ENCODE data around the gene TSR1. TPM values are rescaled to one million over a fixed set of nuclear protein-coding genes. Genes with fewer than 3 reads are reported as not detected.
A peak's percentile ranks its signal among the peaks of the same experiment; 100 is the strongest.

The TSR1 gene
- total RNA-seq, 1 experiment from 2014 or later = 42.1 TPM

- peaks cover 19% of the 10 kb centered on the region for H3K79me2 ChIP-seq (ENCODE audit: low read length)
- H4K20me1 ChIP-seq (ENCODE audit: insufficient read depth, low read depth, low read length) = no peaks in the 10 kb centered on the region
- H3K4me2 ChIP-seq (ENCODE audit: low read depth, low read length, poor library complexity, severe bottlenecking) = no peak overlapping the region
- H3K4me1 ChIP-seq (ENCODE audit: low read length) = peaks cover 3% of the 10 kb centered on the region; the same call in 1 of the 2 replicates
- H3K4me3 ChIP-seq (ENCODE audit: low read length) = no peak overlapping the region
- H3K9me2 ChIP-seq (replicated peaks; ENCODE audit: insufficient read depth, low read length) = no peaks in the 10 kb centered on the region
- no peak overlapping the region for H3K27ac ChIP-seq (ENCODE audit: low read length)
- no peaks in the 10 kb centered on the region for H3K27me3 ChIP-seq (ENCODE audit: low read length)
- H3K36me3 ChIP-seq (ENCODE audit: insufficient read depth, low read length) = no peaks in the 10 kb centered on the region
- DNase-seq = no peak
- H3K9me3 ChIP-seq (ENCODE audit: low read length) = no peaks in the 10 kb centered on the region
- H2AFZ ChIP-seq (ENCODE audit: low read length) = no peak overlapping the region
- H3K9ac ChIP-seq (ENCODE audit: low read length) = no peak overlapping the region
Measured at GRCh38 chr17:2357237-2357636, 21.0 kb upstream of the TSR1 start.

- no peaks in the 10 kb centered on the region for H3K9me2 ChIP-seq (replicated peaks; ENCODE audit: insufficient read depth, low read length)
- H3K4me3 ChIP-seq (ENCODE audit: low read length) = no peak overlapping the region
- no peak overlapping the region for H3K4me2 ChIP-seq (ENCODE audit: low read depth, low read length, poor library complexity, severe bottlenecking)
- DNase-seq = peak; percentile 43
- no peaks in the 10 kb centered on the region for H4K20me1 ChIP-seq (ENCODE audit: insufficient read depth, low read depth, low read length)
- no peaks in the 10 kb centered on the region for H3K36me3 ChIP-seq (ENCODE audit: insufficient read depth, low read length)
- no peaks in the 10 kb centered on the region for H3K9me3 ChIP-seq (ENCODE audit: low read length)
- peaks cover 3% of the 10 kb centered on the region; the same call in 1 of the 2 replicates for H3K4me1 ChIP-seq (ENCODE audit: low read length)
- H3K9ac ChIP-seq (ENCODE audit: low read length) = no peak overlapping the region
- no peaks in the 10 kb centered on the region for H3K27me3 ChIP-seq (ENCODE audit: low read length)
- no peak overlapping the region for H3K27ac ChIP-seq (ENCODE audit: low read length)
- no peak overlapping the region for H2AFZ ChIP-seq (ENCODE audit: low read length)
- H3K79me2 ChIP-seq (ENCODE audit: low read length) = peaks cover 19% of the 10 kb centered on the region
Measured at GRCh38 chr17:2354311-2354710, 18.1 kb upstream of the TSR1 start.

- Histone ChIP-seq H3K9me3 (ENCODE audit: low read length) (no peaks in the 10 kb centered on the region), H2AFZ (ENCODE audit: low read length) (no peak overlapping the region), H3K4me1 (ENCODE audit: low read length) (peaks cover 3% of the 10 kb centered on the region; the same call in 1 of the 2 replicates), H3K4me2 (ENCODE audit: low read depth, low read length, poor library complexity, severe bottlenecking) (no peak overlapping the region), H3K36me3 (ENCODE audit: insufficient read depth, low read length) (no peaks in the 10 kb centered on the region), H3K9me2 (replicated peaks; ENCODE audit: insufficient read depth, low read length) (no peaks in the 10 kb centered on the region), H3K27ac (ENCODE audit: low read length) (no peak overlapping the region), H4K20me1 (ENCODE audit: insufficient read depth, low read depth, low read length) (no peaks in the 10 kb centered on the region), H3K4me3 (ENCODE audit: low read length) (no peak overlapping the region), H3K79me2 (ENCODE audit: low read length) (peaks cover 14% of the 10 kb centered on the region), H3K27me3 (ENCODE audit: low read length) (no peaks in the 10 kb centered on the region), H3K9ac (ENCODE audit: low read length) (no peak overlapping the region)
- DNase-seq = no peak
Measured at GRCh38 chr17:2351269-2351668, 15.0 kb upstream of the TSR1 start.

- H3K9me3 ChIP-seq (ENCODE audit: low read length) = no peaks in the 10 kb centered on the region
- H3K4me2 ChIP-seq (ENCODE audit: low read depth, low read length, poor library complexity, severe bottlenecking) = no peak overlapping the region
- H4K20me1 ChIP-seq (ENCODE audit: insufficient read depth, low read depth, low read length) = no peaks in the 10 kb centered on the region
- H3K27ac ChIP-seq (ENCODE audit: low read length) = no peak overlapping the region
- no peaks in the 10 kb centered on the region for H3K36me3 ChIP-seq (ENCODE audit: insufficient read depth, low read length)
- no peak overlapping the region for H2AFZ ChIP-seq (ENCODE audit: low read length)
- H3K27me3 ChIP-seq (ENCODE audit: low read length) = no peaks in the 10 kb centered on the region
- DNase-seq = no peak
- no peak overlapping the region for H3K4me3 ChIP-seq (ENCODE audit: low read length)
- peaks cover 13% of the 10 kb centered on the region for H3K79me2 ChIP-seq (ENCODE audit: low read length)
- no peaks in the 10 kb centered on the region for H3K9me2 ChIP-seq (replicated peaks; ENCODE audit: insufficient read depth, low read length)
- no peaks in the 10 kb centered on the region for H3K4me1 ChIP-seq (ENCODE audit: low read length)
- H3K9ac ChIP-seq (ENCODE audit: low read length) = no peak overlapping the region
Measured at GRCh38 chr17:2347805-2348685, 11.8 kb upstream of the TSR1 start.

- Histone ChIP-seq H3K36me3 (ENCODE audit: insufficient read depth, low read length) (no peaks in the 10 kb centered on the region), H3K4me3 (ENCODE audit: low read length) (no peak overlapping the region), H3K9me3 (ENCODE audit: low read length) (no peaks in the 10 kb centered on the region), H3K9ac (ENCODE audit: low read length) (no peak overlapping the region), H3K9me2 (replicated peaks; ENCODE audit: insufficient read depth, low read length) (no peaks in the 10 kb centered on the region), H3K27ac (ENCODE audit: low read length) (no peak overlapping the region), H4K20me1 (ENCODE audit: insufficient read depth, low read depth, low read length) (no peaks in the 10 kb centered on the region), H3K4me2 (ENCODE audit: low read depth, low read length, poor library complexity, severe bottlenecking) (no peak overlapping the region), H3K79me2 (ENCODE audit: low read length) (peaks cover 14% of the 10 kb centered on the region), H2AFZ (ENCODE audit: low read length) (no peak overlapping the region), H3K27me3 (ENCODE audit: low read length) (no peaks in the 10 kb centered on the region), H3K4me1 (ENCODE audit: low read length) (no peaks in the 10 kb centered on the region)
- no peak for DNase-seq
Measured at GRCh38 chr17:2346475-2346874, 10.2 kb upstream of the TSR1 start.

GRCh38 chr17:2344528-2344927, 8.3 kb upstream of the TSR1 start:
- DNase-seq = no peak
- no peaks in the 10 kb centered on the region for H4K20me1 ChIP-seq (ENCODE audit: insufficient read depth, low read depth, low read length)
- H3K27ac ChIP-seq (ENCODE audit: low read length) = no peak overlapping the region
- no peak overlapping the region for H2AFZ ChIP-seq (ENCODE audit: low read length)
- H3K9me2 ChIP-seq (replicated peaks; ENCODE audit: insufficient read depth, low read length) = no peaks in the 10 kb centered on the region
- H3K4me3 ChIP-seq (ENCODE audit: low read length) = no peak overlapping the region
- H3K4me2 ChIP-seq (ENCODE audit: low read depth, low read length, poor library complexity, severe bottlenecking) = no peak overlapping the region
- no peaks in the 10 kb centered on the region for H3K9me3 ChIP-seq (ENCODE audit: low read length)
- peaks cover 29% of the 10 kb centered on the region for H3K79me2 ChIP-seq (ENCODE audit: low read length)
- H3K4me1 ChIP-seq (ENCODE audit: low read length) = no peaks in the 10 kb centered on the region
- H3K36me3 ChIP-seq (ENCODE audit: insufficient read depth, low read length) = no peaks in the 10 kb centered on the region
- no peaks in the 10 kb centered on the region for H3K27me3 ChIP-seq (ENCODE audit: low read length)
- H3K9ac ChIP-seq (ENCODE audit: low read length) = no peak overlapping the region

GRCh38 chr17:2343421-2343820, 7.2 kb upstream of the TSR1 start:
- Histone ChIP-seq H3K4me3 (ENCODE audit: low read length) (no peak overlapping the region), H3K9me2 (replicated peaks; ENCODE audit: insufficient read depth, low read length) (no peaks in the 10 kb centered on the region), H3K79me2 (ENCODE audit: low read length) (peaks cover 38% of the 10 kb centered on the region), H3K27me3 (ENCODE audit: low read length) (no peaks in the 10 kb centered on the region), H3K36me3 (ENCODE audit: insufficient read depth, low read length) (no peaks in the 10 kb centered on the region), H3K9me3 (ENCODE audit: low read length) (no peaks in the 10 kb centered on the region), H3K27ac (ENCODE audit: low read length) (no peak overlapping the region), H3K9ac (ENCODE audit: low read length) (no peak overlapping the region), H2AFZ (ENCODE audit: low read length) (no peak overlapping the region), H4K20me1 (ENCODE audit: insufficient read depth, low read depth, low read length) (no peaks in the 10 kb centered on the region), H3K4me2 (ENCODE audit: low read depth, low read length, poor library complexity, severe bottlenecking) (no peak overlapping the region), H3K4me1 (ENCODE audit: low read length) (peaks cover 1% of the 10 kb centered on the region)
- no peak for DNase-seq

- Histone ChIP-seq H3K9me3 (ENCODE audit: low read length) (no peaks in the 10 kb centered on the region), H3K9ac (ENCODE audit: low read length) (peak overlapping the region; percentile 94), H3K9me2 (replicated peaks; ENCODE audit: insufficient read depth, low read length) (no peaks in the 10 kb centered on the region), H3K4me3 (ENCODE audit: low read length) (peak overlapping the region; percentile 91), H3K4me1 (ENCODE audit: low read length) (peaks cover 26% of the 10 kb centered on the region), H4K20me1 (ENCODE audit: insufficient read depth, low read depth, low read length) (no peaks in the 10 kb centered on the region), H2AFZ (ENCODE audit: low read length) (peak overlapping the region; percentile 16; the same call in 1 of the 2 replicates), H3K27me3 (ENCODE audit: low read length) (no peaks in the 10 kb centered on the region), H3K27ac (ENCODE audit: low read length) (peak overlapping the region; percentile 69; the same call in 1 of the 2 replicates), H3K4me2 (ENCODE audit: low read depth, low read length, poor library complexity, severe bottlenecking) (peak overlapping the region; percentile 81), H3K79me2 (ENCODE audit: low read length) (peaks cover 74% of the 10 kb centered on the region), H3K36me3 (ENCODE audit: insufficient read depth, low read length) (peaks cover 25% of the 10 kb centered on the region)
- peak; percentile 43 for DNase-seq
Measured at GRCh38 chr17:2338315-2338657, 2.0 kb upstream of the TSR1 start.
